Superior temporal gyrus (tissue), 1 donor: ENCODE data around the gene EIF2AK2.
A peak's percentile ranks its signal among the peaks of the same experiment; 100 is the strongest.

ENCODE experiments used
- DNase-seq: peaks from one replicate; pipeline ENCODE4 v3.0.0-alpha.2; 2016; ENCODE audit errors: extremely low spot score

EIF2AK2 gene

GRCh38 chr2:37100054-37100453 is 56.7 kb downstream of the EIF2AK2 start:
- DNase-seq = no peak

- no peak for DNase-seq
Observed at GRCh38 chr2:37098416-37099118, 58.2 kb downstream of the EIF2AK2 start.

DNA sequence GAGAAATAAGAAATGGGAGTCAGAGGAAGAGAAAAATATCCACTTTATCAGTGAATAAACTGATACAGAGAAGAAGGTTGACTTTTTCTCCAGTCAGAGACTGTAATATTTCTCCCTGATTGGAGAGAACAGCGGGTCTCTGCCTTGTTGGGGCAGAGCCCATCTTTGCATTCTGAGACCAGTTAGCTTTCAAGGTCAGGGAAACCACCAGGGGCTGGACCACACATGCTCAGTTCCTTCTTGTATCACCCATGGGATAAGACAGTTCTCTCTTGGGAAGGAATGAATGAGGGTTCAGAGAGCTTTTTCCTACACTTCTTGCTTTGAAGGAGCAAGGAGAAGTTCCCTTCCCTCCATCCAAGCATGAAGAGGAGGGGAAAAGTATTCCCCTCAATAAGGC is 60.2 kb downstream of the EIF2AK2 start:
- no peak for DNase-seq

- no peak for DNase-seq
Observed at GRCh38 chr2:37091873-37092272, 64.9 kb downstream of the EIF2AK2 start.

- DNase-seq = no peak
Observed at GRCh38 chr2:37090019-37090477, 66.7 kb downstream of the EIF2AK2 start.

DNA sequence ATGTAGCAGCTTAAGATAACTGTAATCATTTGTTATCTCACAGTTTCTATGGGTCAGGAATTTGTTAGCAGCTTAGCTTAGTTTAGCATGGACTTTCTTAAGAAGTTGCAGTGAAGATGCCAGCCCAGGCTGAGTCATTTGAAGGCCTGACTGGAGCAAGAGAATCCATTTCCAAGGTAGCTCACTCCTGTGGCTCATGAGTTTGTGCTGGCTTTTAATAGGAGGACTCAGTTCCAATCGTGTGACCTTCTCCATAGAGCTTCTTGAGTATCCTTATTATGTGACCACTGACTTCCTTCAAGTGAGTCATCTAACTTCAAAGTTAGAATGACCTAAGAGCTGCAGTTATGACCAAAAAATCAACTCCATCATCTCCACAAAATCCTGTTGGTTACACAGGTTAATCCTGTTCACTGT is 71.0 kb downstream of the EIF2AK2 start:
- DNase-seq = no peak

DNA sequence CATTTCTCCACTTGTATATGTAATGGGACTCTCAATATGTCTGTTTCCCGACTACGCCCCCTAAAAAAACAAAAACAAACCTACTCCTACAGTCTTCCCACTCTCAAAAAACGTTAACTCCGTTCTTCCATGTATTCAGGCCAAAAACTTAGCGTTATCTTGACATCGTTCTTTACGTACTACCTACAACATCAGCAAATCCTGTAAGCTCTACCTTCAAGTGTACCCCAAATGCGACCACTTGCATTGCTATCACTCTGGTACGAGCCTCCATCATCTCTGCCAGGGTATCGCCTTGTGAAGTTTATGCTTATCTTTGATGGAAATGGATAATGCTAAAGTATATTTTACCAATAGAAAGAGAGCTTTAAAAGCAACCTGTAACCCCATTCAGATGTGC is 72.0 kb downstream of the EIF2AK2 start:
- DNase-seq = no peak

- DNase-seq = peak; percentile 98
Observed at GRCh38 chr2:37083873-37084794, 72.6 kb downstream of the EIF2AK2 start, which contains the start of the genes GPATCH11 and HEATR5B. Gene GPATCH11, plus strand, starts transcription at chr2:37084518. Its CDS starts 3,864 bp downstream, at chr2:37088382. Gene HEATR5B, minus strand, starts transcription at chr2:37084372. Its CDS starts 958 bp downstream, at chr2:37083414.

GRCh38 chr2:37080689-37081088 is 76.1 kb downstream of the EIF2AK2 start:
- no peak for DNase-seq

DNA sequence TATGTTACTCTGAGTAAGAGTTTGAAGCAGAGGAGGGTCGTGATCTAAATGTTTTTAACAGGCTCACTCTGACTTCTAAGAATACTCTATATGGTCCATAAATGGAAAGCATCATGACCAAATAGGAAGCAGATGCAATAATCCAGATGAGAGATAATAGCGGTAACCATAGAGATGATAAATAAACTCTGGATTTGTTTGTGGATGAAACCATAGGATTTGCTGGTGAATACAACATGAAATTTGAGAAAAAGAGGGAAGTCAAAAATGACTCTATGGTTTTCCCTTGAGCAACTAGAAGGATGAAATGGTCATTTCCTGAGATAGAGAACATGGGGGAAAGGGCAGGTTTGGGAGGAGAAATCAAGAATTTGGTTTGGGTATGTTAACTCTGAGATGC is 76.5 kb downstream of the EIF2AK2 start:
- no peak for DNase-seq

DNA sequence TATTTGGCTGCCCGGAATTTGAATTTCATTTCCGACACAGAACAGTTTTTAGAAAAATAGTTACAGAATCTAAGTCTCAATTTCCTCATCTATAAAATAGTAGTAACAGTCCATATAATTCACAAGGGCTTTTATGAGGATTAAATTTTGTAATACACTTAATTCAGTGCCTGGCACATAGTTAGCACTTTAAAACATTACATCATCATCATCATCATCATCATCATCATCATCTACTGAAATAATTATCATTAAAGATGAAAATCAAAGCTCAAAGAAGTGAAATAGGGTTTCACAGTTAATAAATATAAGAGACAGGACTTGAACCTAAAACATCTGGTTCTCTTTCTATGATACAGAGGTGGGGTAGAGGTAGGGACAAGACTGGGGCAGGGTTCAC is 85.8 kb downstream of the EIF2AK2 start:
- DNase-seq = no peak

DNA sequence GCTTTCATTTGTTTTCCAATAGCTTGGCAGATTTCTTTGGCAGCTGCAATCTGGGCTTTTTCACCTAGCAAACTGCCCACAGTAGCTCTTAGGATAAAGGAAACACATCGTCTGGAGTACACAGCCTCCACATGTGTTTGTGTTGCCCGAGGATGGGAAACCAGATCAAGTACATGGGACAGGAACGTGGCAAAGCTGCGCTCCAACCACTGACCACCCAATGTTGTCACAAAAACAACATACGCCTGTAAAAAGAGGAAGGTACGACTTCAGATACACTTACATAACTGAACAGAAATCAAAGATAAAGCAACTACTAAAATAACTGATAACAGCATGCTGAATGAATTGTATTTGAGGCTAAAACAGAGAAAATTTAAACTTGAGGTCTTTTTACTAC is 88.1 kb downstream of the EIF2AK2 start:
- DNase-seq = no peak

DNA sequence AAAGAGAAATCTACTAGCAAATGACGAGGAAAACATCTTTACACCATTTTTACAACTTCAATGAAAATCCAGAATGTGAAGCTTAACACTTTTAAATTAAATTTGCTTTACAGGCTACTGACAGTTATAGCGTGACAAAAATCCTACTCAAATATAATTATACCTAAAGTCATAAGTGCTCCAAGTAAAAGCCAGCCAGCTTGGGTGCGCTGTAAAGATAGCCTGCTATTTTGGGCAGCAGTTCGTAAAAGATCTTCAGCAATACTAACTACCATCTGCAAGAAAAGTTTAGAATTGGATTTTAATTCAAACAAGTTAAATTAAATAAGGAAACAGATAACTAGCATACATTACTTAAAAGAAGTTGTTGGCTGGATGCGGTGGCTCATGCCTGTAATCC is 95.0 kb downstream of the EIF2AK2 start:
- no peak for DNase-seq

GRCh38 chr2:37061013-37061711 is 95.6 kb downstream of the EIF2AK2 start:
- DNase-seq = no peak

GRCh38 chr2:37060446-37060845 is 96.3 kb downstream of the EIF2AK2 start:
- no peak for DNase-seq

DNA sequence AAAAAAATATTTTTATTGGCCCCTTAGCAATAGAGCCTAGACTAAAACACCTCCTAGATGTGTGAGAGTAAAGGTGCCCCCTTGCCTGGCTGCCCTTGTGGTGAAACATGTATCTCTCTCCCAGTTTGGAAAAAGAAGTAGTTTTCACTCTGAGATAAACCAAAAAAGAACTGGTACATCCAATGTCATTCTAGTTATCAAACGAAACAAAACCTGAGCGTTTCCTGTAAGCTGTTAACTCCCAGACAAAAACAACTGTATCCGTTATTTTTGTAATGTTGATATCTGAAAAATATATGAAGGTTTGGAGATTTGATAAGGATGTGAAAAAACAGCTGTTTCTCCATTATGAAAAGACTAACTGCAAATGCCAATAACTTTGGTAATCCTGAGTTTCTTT is 96.9 kb downstream of the EIF2AK2 start:
- no peak for DNase-seq

DNA sequence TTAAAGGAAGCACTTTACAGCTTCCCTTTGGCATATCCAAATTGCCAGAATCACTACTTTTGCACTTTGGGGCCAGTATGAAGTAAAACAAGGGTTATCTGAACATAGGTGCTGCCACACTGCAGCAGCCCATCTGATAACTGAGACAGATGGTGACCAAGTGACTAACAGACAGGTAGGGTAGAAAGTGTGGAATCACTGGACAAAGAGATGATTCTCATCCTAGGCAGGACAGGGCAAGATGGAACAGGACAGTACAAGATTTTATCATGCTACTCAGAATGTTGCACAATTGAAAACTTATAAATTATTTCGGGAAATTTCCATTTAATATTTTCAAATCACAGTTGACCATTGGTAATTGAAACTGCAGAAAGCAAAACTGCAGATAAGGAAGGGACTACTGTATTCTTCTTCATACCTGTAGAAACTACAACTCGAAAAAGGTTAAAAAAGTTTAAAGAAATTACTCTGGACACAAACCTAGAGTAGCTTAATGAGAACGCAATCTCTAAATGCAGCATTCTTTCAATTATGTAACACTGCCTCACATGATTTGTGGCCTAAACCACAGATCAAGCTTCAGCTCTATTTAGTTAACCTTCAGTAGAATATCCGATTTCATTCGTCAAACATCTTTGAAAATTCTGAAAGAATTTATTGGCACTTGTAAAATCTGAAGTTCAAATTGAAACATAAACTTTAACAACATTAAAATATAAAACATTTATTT is 104.0 kb downstream of the EIF2AK2 start:
- no peak for DNase-seq
